Measurements from ENCODE around the gene PARP14. TPM values are rescaled to one million over a fixed set of nuclear protein-coding genes. Genes with fewer than 3 reads are reported as not detected.

PARP14 gene
- total RNA-seq, 2 experiments from 2014 or later = 29.0 to 31.6 TPM

GRCh38 chr3:122671553-122671952 lies 9.1 kb upstream of the PARP14 start:
- Histone ChIP-seq H3K27ac (ENCODE audit: low read depth in 1 of 2, low read length in 2 of 2) (no peak overlapping the region), H3K27me3 (ENCODE audit: control insufficient read depth in 1 of 2, insufficient read depth in 2 of 2, low read length in 2 of 2) (no peaks in the 10 kb centered on the region), H3K36me3 (ENCODE audit: insufficient read depth, low read length) (no peaks in the 10 kb centered on the region), H3K4me3 (ENCODE audit: low read length) (no peak overlapping the region), H3K4me1 (ENCODE audit: insufficient read depth, low read length) (no peaks in the 10 kb centered on the region), H3K9me3 (ENCODE audit: control insufficient read depth in 1 of 2, insufficient read depth in 1 of 2, low read length in 2 of 2) (no peaks in the 10 kb centered on the region)
- Mint-ChIP-seq H3K27ac (no peak overlapping the region), H3K36me3 (ENCODE audit: low read depth) (no peaks in the 10 kb centered on the region), H3K4me1 (ENCODE audit: low read depth) (no peaks in the 10 kb centered on the region), H3K4me3 (no peak overlapping the region), H3K9me3 (no peaks in the 10 kb centered on the region), H3K27me3 (no peaks in the 10 kb centered on the region)
- DNase-seq = no peak
- intact Hi-C loops (cut with DNase I, micrococcal nuclease) = loop anchor here in 1 of 2 experiments (10.0 kb wide), 1 partner anchor 567 kb away; no protein-coding TSS in a partner anchor
- no peak for TF ChIP-seq CTCF (IDR thresholded peaks at IDR 0.05)
- no peak for ATAC-seq (ENCODE audit: poor library complexity)
- ChIA-PET POLR2A (no interaction called here), CTCF (no interaction called here)

- ChIA-PET POLR2A (no interaction called here), CTCF (interaction anchor here (0.8 to 1.5 kb wide), 2 partner anchors 71 to 93 kb away, joined by 3 read pairs; no protein-coding TSS in a partner anchor)
- peaks cover 9% of the 10 kb centered on the region for H3K4me1 ChIP-seq (ENCODE audit: insufficient read depth, low read length)
- DNase-seq = no peak
- Mint-ChIP-seq H3K27me3 (no peaks in the 10 kb centered on the region), H3K4me1 (ENCODE audit: low read depth) (peaks cover 13% of the 10 kb centered on the region), H3K4me3 (no peak overlapping the region), H3K36me3 (ENCODE audit: low read depth) (no peaks in the 10 kb centered on the region), H3K27ac (no peak overlapping the region), H3K9me3 (no peaks in the 10 kb centered on the region)
- H3K27ac ChIP-seq (ENCODE audit: low read depth in 1 of 2, low read length in 2 of 2) = no peak overlapping the region
- ATAC-seq (ENCODE audit: poor library complexity) = no peak
- TF ChIP-seq CTCF (IDR thresholded peaks at IDR 0.05) = no peak
- no peaks in the 10 kb centered on the region for H3K36me3 ChIP-seq (ENCODE audit: insufficient read depth, low read length)
- H3K9me3 ChIP-seq (ENCODE audit: control insufficient read depth in 1 of 2, insufficient read depth in 1 of 2, low read length in 2 of 2) = no peaks in the 10 kb centered on the region
- H3K27me3 ChIP-seq (ENCODE audit: control insufficient read depth in 1 of 2, insufficient read depth in 2 of 2, low read length in 2 of 2) = no peaks in the 10 kb centered on the region
- intact Hi-C loops (cut with DNase I, micrococcal nuclease) = loop anchor here in 1 of 2 experiments (10.0 kb wide), 1 partner anchor 570 kb away; no protein-coding TSS in a partner anchor
- H3K4me3 ChIP-seq (ENCODE audit: low read length) = no peak overlapping the region
Observed at GRCh38 chr3:122674339-122674738, 6.3 kb upstream of the PARP14 start.

- peaks cover 14% of the 10 kb centered on the region for H3K36me3 Mint-ChIP-seq (ENCODE audit: low read depth)
- ATAC-seq (ENCODE audit: poor library complexity) (no peak), DNase-seq (no peak)
- H3K4me1 Mint-ChIP-seq (ENCODE audit: low read depth) = peaks cover 34% of the 10 kb centered on the region
- H3K36me3 ChIP-seq (ENCODE audit: insufficient read depth, low read length) = no peaks in the 10 kb centered on the region
- no peaks in the 10 kb centered on the region for H3K27me3 ChIP-seq (ENCODE audit: control insufficient read depth in 1 of 2, insufficient read depth in 2 of 2, low read length in 2 of 2)
- H3K27ac ChIP-seq (ENCODE audit: low read depth in 1 of 2, low read length in 2 of 2) = no peak overlapping the region
- H3K4me3 ChIP-seq (ENCODE audit: low read length) = no peak overlapping the region
- ChIA-PET POLR2A (interaction anchor here (5.3 kb wide), 1 partner anchor 115 kb away, joined by 94 read pairs; the partner anchor contains the start of genes DTX3L and PARP9), CTCF (no interaction called here)
- no peaks in the 10 kb centered on the region for H3K9me3 Mint-ChIP-seq
- peaks cover 25% of the 10 kb centered on the region for H3K4me1 ChIP-seq (ENCODE audit: insufficient read depth, low read length)
- no peak for TF ChIP-seq CTCF (IDR thresholded peaks at IDR 0.05)
- no peak overlapping the region for H3K4me3 Mint-ChIP-seq
- H3K27ac Mint-ChIP-seq = no peak overlapping the region
- intact Hi-C loops (cut with DNase I, micrococcal nuclease) = loop anchor here (5.0 to 10.0 kb wide), 2 partner anchors 572 to 1129 kb away; partner anchors contain the start of gene POLQ (in 1 of the 2)
- no peaks in the 10 kb centered on the region for H3K9me3 ChIP-seq (ENCODE audit: control insufficient read depth in 1 of 2, insufficient read depth in 1 of 2, low read length in 2 of 2)
- H3K27me3 Mint-ChIP-seq = no peaks in the 10 kb centered on the region
Observed at GRCh38 chr3:122676759-122677158, 3.9 kb upstream of the PARP14 start.
